Measurements from ENCODE around the gene CCNJL.

DNA sequence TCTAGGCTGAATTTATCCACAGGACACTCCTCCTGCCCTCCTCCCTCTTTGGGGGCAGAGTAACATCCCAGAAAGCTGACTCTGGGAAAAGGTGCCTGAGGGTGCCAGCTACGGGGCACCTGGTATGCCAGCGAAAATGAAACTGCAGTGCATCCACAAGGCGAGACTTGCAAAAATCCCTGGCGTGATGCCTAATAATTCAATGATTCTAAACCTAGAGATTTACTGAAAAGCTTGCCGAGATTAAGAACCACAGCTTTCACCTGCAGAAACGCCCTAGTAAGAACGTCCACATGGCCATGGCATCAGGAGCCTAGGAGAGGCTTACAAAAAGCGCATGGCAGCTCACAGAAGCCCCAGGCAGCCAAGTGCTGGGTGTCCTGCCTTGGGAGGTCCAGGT lies 20.9 kb downstream of the CCNJL start:
- TF ChIP-seq, protein P1, sequence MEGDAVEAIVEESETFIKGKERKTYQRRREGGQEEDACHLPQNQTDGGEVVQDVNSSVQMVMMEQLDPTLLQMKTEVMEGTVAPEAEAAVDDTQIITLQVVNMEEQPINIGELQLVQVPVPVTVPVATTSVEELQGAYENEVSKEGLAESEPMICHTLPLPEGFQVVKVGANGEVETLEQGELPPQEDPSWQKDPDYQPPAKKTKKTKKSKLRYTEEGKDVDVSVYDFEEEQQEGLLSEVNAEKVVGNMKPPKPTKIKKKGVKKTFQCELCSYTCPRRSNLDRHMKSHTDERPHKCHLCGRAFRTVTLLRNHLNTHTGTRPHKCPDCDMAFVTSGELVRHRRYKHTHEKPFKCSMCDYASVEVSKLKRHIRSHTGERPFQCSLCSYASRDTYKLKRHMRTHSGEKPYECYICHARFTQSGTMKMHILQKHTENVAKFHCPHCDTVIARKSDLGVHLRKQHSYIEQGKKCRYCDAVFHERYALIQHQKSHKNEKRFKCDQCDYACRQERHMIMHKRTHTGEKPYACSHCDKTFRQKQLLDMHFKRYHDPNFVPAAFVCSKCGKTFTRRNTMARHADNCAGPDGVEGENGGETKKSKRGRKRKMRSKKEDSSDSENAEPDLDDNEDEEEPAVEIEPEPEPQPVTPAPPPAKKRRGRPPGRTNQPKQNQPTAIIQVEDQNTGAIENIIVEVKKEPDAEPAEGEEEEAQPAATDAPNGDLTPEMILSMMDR (IDR thresholded peaks at IDR 0.05): no peak
- no peak for TF ChIP-seq POLR2A (IDR thresholded peaks at IDR 0.05)

Data from body of pancreas (tissue), 4 donors.